Uterus (tissue), 2 donors: Measurements from ENCODE around the gene ZFYVE1.

ENCODE experiments used
- CTCF ChIP-seq, 4 experiments: fragments of 200-600 bp in 2 of 4; fragments of 450-650 bp in 2 of 4; sonication (generic) in 2 of 4; IDR thresholded peaks; one replicate each; pipeline ENCODE4 v1.5.1; 2016 to 2019; ENCODE audit warnings: antibody characterized with exemption in 4 of 4, mild to moderate bottlenecking in 2 of 4, moderate library complexity in 1 of 4
- POLR2A ChIP-seq, 2 donors: fragments of 450-650 bp; IDR thresholded peaks; one replicate each; pipeline ENCODE4 v1.6.1; 2016; ENCODE audit warnings: antibody characterized with exemption in 2 of 2, mild to moderate bottlenecking in 1 of 2, moderate library complexity in 1 of 2

- TF ChIP-seq CTCF (IDR thresholded peaks at IDR 0.05) = no peak
- TF ChIP-seq POLR2A (IDR thresholded peaks at IDR 0.05) = no peak
These were observed 60.9 kb downstream of the ZFYVE1 start for GRCh38 chr14:72966038-72966437.
